HepG2 (cell line): ENCODE measurements around the gene OPN1MW3.

ENCODE experiments used
- KLF12 ChIP-seq: sonication (generic); formaldehyde crosslinking; IDR thresholded peaks from 2 replicates; pipeline ENCODE4 v1.4.0; 2020; ENCODE audit warnings: missing genetic modification reagents, borderline replicate concordance
- POLR2A ChIP-seq, 2 experiments: IDR thresholded peaks; 2 replicates each; pipeline ENCODE4 v1.6.1; 2011; ENCODE audit warnings: low read depth in 2 of 2, low read length in 2 of 2, mild to moderate bottlenecking in 1 of 2, moderate library complexity in 1 of 2; ENCODE audit not compliant: insufficient read depth in 1 of 2
- POLR2AphosphoS2 ChIP-seq: IDR thresholded peaks from 2 replicates; pipeline ENCODE4 v1.6.1; 2011; ENCODE audit warnings: low read depth, low read length, improper control_type of control experiment
- ZNF292 ChIP-seq: sonication (generic); formaldehyde crosslinking; IDR thresholded peaks from 2 replicates; pipeline ENCODE4 v1.8.1; 2022; ENCODE audit warnings: mild to moderate bottlenecking, low read depth, missing genetic modification reagents, borderline replicate concordance

- TF ChIP-seq ZNF292 (CRISPR knock-in tag) (no peak), POLR2AphosphoS2 (no peak), KLF12 (CRISPR knock-in tag) (no peak), POLR2A (IDR thresholded peaks at IDR 0.05; ENCODE audit: insufficient read depth in 1 of 2, low read depth in 2 of 2, low read length in 2 of 2) (no peak)
Observed at GRCh38 chrX:154315416-154315815, 58.0 kb downstream of the OPN1MW3 start.
